Ishikawa (cell line): ENCODE measurements around the gene BEGAIN.

Experiments
- CREB1 ChIP-seq: IDR thresholded peaks from 2 replicates; pipeline ENCODE4 v1.6.1; 2012; ENCODE audit warnings: low read depth
- EGR1 ChIP-seq: IDR thresholded peaks from 2 replicates; pipeline ENCODE4 v1.6.1; 2012
- EP300 ChIP-seq: IDR thresholded peaks from 2 replicates; pipeline ENCODE4 v1.6.1; 2012; ENCODE audit warnings: borderline replicate concordance
- FOXM1 ChIP-seq: IDR thresholded peaks from 2 replicates; pipeline ENCODE4 v1.6.1; 2012; ENCODE audit warnings: low read depth, borderline replicate concordance
- NFIC ChIP-seq: IDR thresholded peaks from 2 replicates; pipeline ENCODE4 v1.6.1; 2012
- RAD21 ChIP-seq: IDR thresholded peaks from 2 replicates; pipeline ENCODE4 v1.6.1; 2012; ENCODE audit warnings: low read depth
- TAF1 ChIP-seq: IDR thresholded peaks from 2 replicates; pipeline ENCODE4 v1.6.1; 2012; ENCODE audit warnings: low read depth, mild to moderate bottlenecking
- TCF12 ChIP-seq: IDR thresholded peaks from 2 replicates; pipeline ENCODE4 v1.6.1; 2012; ENCODE audit warnings: low read depth
- TEAD4 ChIP-seq: IDR thresholded peaks from 2 replicates; pipeline ENCODE4 v1.6.1; 2012
- YY1 ChIP-seq: IDR thresholded peaks from 2 replicates; pipeline ENCODE4 v1.6.1; 2012; ENCODE audit warnings: low read depth
- ZBTB7A ChIP-seq: IDR thresholded peaks from 2 replicates; pipeline ENCODE4 v1.6.1; 2012; ENCODE audit warnings: low read depth
- TF ChIP-seq, protein P1 (sequence below): IDR thresholded peaks from 2 replicates; pipeline ENCODE4 v1.6.1; 2012; ENCODE audit warnings: low read depth, mild to moderate bottlenecking
- TF ChIP-seq, protein P2 (sequence below): IDR thresholded peaks from 2 replicates; pipeline ENCODE4 v1.6.1; 2012
- TF ChIP-seq, protein P3 (sequence below): IDR thresholded peaks from 2 replicates; pipeline ENCODE4 v1.6.1; 2012

Gene BEGAIN

GRCh38 chr14:100562751-100563150 is 24.5 kb downstream of the BEGAIN start:
- no peak for TF ChIP-seq RAD21
- TF ChIP-seq, protein P1, sequence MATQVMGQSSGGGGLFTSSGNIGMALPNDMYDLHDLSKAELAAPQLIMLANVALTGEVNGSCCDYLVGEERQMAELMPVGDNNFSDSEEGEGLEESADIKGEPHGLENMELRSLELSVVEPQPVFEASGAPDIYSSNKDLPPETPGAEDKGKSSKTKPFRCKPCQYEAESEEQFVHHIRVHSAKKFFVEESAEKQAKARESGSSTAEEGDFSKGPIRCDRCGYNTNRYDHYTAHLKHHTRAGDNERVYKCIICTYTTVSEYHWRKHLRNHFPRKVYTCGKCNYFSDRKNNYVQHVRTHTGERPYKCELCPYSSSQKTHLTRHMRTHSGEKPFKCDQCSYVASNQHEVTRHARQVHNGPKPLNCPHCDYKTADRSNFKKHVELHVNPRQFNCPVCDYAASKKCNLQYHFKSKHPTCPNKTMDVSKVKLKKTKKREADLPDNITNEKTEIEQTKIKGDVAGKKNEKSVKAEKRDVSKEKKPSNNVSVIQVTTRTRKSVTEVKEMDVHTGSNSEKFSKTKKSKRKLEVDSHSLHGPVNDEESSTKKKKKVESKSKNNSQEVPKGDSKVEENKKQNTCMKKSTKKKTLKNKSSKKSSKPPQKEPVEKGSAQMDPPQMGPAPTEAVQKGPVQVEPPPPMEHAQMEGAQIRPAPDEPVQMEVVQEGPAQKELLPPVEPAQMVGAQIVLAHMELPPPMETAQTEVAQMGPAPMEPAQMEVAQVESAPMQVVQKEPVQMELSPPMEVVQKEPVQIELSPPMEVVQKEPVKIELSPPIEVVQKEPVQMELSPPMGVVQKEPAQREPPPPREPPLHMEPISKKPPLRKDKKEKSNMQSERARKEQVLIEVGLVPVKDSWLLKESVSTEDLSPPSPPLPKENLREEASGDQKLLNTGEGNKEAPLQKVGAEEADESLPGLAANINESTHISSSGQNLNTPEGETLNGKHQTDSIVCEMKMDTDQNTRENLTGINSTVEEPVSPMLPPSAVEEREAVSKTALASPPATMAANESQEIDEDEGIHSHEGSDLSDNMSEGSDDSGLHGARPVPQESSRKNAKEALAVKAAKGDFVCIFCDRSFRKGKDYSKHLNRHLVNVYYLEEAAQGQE = no peak
- TF ChIP-seq EGR1 = no peak
- TF ChIP-seq, protein P2, sequence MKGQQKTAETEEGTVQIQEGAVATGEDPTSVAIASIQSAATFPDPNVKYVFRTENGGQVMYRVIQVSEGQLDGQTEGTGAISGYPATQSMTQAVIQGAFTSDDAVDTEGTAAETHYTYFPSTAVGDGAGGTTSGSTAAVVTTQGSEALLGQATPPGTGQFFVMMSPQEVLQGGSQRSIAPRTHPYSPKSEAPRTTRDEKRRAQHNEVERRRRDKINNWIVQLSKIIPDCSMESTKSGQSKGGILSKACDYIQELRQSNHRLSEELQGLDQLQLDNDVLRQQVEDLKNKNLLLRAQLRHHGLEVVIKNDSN = no peak
- TF ChIP-seq TAF1 = no peak
- TF ChIP-seq, protein P3, sequence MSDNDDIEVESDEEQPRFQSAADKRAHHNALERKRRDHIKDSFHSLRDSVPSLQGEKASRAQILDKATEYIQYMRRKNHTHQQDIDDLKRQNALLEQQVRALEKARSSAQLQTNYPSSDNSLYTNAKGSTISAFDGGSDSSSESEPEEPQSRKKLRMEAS = no peak
- no peak for TF ChIP-seq YY1
- no peak for TF ChIP-seq TEAD4
- no peak for TF ChIP-seq EP300
- TF ChIP-seq CREB1 = no peak
- no peak for TF ChIP-seq NFIC

DNA sequence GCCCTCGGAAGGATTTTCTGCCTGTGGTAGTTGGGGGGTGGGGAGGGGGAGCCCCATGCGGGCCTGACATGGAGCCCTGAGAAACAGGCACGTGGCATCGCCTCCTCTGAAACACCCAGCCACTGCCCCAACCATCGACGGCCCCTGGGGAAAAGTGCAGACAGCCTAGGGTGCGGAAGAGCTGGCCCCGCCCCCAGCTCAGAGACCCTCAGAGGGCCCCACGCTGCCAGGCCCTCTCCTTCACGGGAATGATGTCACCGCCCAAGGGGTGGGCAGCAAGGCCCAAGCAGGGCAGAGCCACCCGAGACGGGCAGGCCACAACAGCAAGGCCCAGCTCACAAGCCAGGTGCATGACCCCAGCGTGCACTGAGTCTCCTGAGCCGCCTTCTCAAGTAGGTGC is 26.2 kb downstream of the BEGAIN start:
- no peak for TF ChIP-seq EP300
- TF ChIP-seq YY1 = no peak
- no peak for TF ChIP-seq TEAD4
- TF ChIP-seq FOXM1 = no peak
- TF ChIP-seq, protein P1 = no peak
- TF ChIP-seq EGR1 = no peak
- TF ChIP-seq CREB1 = no peak
- TF ChIP-seq, protein P3 = no peak
- no peak for TF ChIP-seq TAF1
- no peak for TF ChIP-seq ZBTB7A
- TF ChIP-seq, protein P2 = no peak
- no peak for TF ChIP-seq NFIC
- TF ChIP-seq TCF12 = no peak

GRCh38 chr14:100560471-100560870 is 26.7 kb downstream of the BEGAIN start:
- TF ChIP-seq TAF1 (no peak), CREB1 (no peak), FOXM1 (no peak), TCF12 (no peak), YY1 (no peak), NFIC (no peak)
- TF ChIP-seq, protein P3 = no peak
- TF ChIP-seq, protein P1 = no peak
- TF ChIP-seq, protein P2 = no peak

DNA sequence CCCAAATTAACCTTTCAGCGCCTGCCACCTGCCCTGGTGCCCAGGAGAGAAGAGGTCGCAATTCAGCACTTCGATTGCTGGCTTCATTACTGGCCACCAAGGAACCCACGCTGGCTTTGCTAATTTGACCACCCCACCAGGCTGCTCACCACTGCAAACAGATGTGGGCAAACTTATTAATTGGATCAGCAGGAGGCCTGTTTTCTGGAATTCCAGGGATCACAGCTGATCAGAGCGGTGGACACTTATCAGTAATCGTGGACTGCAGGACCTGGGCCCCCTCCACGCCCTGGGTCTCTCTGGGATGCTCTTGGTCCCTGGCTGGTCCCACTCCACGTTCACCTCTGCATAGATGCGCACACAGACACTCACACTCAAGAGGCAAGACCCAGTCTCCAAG is 27.8 kb downstream of the BEGAIN start:
- no peak for TF ChIP-seq FOXM1
- no peak for TF ChIP-seq TCF12
- no peak for TF ChIP-seq ZBTB7A
- no peak for TF ChIP-seq NFIC
- TF ChIP-seq RAD21 = no peak
- TF ChIP-seq, protein P2 = no peak
